HG03457 (cell line): ENCODE measurements around the gene ZNF132.
A peak's percentile ranks its signal among the peaks of the same experiment; 100 is the strongest.
"Not testable (repeated sequence)": the region's sequence is repeated elsewhere in the genome, so short reads cannot be mapped to it uniquely, and the experiment has no call there.

Source experiments
- ATAC-seq: cut with Tn5 transposase; IDR thresholded peaks from one replicate; pipeline ENCODE4 v1.9.1; 2021; ENCODE audit warnings: moderate number of reproducible peaks; ENCODE audit not compliant: unreplicated experiment

ZNF132 gene

DNA sequence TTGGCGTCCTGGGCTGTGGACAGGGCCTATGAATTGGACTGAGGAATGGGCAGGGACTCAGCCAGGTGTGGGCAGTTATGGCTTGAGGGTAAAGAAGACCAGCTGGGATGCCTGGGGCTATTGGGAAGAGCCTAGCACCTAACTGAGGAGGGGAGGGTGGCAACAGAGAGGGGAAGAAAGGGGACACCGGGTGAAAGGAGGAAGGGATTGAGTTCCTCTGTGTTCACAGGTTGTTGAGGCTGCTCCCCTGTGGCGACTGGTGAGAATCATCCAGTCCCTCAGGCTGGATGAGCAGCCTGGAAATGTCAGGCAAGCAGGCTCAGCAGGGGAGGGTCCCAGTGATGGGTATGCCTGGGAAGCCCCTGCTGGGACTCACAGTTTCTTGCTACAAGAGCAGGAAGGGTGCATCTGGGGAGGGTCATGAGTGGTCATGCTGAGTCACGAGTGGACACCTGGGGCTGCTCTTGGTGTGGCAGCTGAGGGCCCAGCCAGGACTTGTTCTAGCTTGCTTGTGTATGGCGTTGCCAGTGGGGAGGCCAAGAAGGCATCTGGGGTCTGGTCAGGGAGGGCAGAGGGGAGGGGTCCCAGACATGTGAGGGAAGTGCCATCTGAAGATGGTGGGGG, 28.4 kb upstream of the ZNF132 start:
- no peak for ATAC-seq

DNA sequence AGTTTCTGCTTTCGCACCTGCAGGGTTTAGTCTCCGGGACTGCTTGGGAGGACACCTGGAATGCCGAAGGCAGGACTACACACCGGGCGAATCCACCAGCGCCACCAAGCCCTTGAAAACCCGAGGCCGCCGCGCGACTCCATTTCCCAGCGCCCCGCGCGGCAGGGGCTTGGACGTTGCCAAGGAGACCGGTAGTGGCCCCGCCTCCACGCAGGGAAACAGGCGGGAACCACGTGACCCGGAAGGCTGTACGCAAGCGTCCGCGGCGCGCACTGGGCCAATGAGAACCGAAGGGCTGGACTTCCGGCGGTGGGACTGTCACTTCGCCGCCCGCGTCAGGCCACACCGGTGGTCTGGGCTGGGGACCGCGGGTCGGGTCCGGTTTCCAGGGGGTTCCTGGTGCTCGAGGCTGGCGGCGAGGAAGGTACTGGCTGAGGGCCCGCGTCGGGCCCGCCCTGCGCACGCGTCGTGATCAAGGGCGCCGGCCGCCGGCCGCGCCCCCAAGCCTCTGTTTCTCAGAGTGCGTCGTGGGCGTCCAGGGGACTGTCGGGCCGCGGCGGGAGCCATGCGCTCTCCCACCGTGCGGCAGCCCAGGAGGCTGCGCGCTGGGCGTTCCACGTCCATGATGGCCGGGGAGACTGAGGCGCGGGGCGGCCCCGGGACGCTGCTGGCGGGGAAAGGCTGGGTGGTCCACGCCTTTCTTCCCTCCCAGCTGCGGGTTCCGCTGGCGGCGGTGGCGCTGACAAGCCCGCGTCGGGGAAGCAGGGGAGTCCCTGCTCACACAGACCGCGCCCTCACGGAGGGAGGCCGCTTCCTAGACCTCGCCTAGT, 27.0 kb upstream of the ZNF132 start, which contains the start of gene ZNF324:
Gene ZNF324, plus strand, starts transcription at position 321 of the 830 bp plus-strand sequence. CDS start 2,106 bp downstream, outside the sequence.
- ATAC-seq: peak; percentile 78

DNA sequence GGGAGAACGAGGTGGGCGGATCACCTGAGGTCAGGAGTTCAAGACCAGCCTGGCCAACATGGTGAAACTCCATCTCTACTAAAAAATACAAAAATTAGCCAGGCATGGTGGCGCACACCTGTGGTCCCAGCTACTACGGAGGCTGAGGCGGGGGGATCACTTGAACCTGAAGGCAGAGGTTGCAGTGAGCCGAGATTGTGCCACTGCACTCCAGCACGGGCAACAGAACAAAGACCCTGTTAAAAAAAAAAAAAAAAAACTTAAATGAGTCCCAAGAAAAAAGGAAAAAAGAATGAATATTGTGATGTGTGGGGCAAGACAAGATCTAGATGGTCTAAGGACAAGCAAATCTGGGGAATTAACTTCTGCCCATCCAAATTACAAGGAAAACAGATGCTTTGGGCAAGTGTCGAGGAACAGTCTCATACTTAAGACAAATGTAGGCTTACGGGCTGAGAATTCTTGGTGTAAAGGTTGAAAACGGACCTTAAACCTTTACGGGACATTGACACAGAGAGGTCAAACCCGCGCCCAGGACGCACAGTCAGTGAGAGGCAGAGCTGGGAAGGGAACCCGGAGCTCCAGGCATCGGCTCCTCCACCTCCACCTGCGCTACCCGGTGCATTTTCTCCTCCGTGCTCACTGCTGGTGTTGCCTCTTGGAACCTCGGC, 26.3 kb upstream of the ZNF132 start:
- ATAC-seq: peak; percentile 3

DNA sequence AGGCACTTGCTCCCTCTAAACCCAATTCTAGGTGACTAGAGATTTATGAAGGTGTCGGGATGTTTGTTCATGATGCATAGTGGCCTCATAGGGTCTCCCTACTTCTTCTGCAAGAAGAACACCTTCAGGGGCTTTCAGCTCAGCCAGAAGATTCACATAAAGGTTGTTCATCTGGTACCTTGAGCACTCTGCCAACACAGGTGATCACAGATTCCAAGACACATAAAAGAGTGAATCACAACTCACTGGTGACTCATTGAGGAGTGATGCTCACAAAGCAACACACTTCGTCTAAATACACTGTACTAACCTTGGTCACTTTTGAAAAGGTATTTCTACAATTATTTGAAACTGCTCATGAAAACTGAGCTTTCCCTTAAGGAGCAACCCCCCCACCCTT, 20.1 kb upstream of the ZNF132 start:
- no peak for ATAC-seq

DNA sequence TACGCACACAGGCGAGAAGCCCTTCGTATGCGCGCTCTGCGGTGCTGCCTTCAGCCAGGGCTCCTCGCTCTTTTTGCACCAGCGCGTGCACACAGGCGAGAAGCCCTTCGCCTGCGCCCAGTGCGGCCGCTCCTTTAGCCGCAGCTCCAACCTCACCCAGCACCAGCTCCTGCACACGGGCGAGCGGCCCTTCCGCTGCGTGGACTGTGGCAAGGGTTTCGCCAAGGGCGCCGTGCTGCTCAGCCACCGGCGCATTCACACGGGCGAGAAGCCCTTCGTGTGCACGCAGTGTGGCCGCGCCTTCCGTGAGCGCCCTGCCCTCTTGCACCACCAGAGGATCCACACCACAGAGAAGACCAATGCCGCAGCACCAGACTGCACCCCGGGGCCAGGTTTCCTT, 16.2 kb upstream of the ZNF132 start:
- ATAC-seq: no peak

DNA sequence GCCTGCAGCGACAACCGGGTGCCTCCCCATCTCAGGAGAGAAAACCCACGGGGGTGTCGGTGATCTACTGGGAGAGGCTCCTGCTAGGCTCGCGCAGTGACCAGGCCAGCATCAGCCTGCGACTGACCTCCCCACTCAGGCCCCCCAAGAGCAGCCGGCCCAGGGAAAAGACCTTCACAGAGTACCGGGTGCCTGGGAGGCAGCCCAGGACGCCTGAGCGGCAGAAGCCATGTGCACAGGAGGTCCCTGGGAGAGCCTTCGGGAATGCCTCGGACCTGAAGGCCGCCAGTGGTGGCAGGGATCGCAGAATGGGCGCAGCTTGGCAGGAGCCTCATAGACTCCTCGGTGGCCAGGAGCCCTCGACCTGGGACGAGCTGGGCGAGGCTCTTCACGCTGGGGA, 15.4 kb upstream of the ZNF132 start:
- ATAC-seq: no peak

DNA sequence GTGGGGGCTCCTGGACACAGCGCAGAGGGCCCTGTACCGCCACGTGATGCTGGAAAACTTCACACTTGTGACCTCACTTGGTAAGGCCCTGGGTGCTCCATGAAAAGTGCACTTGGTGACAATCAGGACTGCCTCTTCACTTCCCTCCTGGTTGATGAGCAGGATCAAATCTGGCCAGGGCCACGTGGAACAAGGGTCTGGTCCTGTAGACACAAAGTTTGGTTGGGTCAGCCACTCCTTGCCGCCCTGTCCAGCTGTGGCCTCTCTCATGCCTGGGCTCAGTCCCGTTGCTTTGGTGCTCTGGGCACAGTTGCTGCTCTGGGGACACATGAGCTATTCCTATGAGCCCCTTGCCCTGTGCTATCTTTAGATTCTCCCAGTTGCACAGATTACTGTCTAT, 13.8 kb upstream of the ZNF132 start:
- no peak for ATAC-seq

DNA sequence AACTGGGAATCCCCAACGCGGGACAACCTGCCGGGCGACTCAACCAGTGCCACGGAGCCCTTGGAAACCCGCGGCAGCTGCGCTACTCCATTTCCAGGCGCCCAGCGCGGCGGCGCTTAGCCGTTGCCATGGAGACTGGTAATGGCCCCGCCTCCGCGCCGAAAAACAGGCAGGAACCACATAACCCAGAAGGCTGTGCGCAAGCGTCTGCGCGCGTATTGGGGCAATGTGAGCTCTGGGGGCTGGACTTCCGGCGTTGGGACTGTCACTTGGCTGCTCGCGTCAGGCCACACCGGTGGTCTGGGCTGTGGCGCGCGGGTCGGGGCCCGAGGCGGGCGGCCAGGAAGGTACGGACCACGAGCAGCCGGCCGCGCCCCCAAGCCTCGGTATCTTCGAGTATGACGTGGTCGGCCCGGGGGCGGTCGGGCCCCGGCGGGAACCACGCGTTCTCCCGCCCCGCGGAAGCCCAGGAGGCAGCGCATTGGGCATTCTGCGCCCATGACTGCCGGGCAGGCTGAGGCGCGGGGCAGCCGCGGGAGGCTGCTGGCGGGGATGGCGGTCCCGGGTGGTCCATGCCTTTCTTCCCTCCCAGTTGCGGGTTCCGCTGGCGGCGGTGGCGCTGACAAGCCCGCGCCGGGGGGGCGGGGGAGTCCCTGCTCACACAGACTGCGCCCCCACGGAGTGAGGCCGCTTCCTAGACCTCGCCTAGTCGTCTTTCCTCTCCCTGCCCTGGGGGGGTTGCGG, 11.6 kb upstream of the ZNF132 start, which contains the start of gene ZNF324B:
Gene ZNF324B, plus strand, starts transcription at position 265 of the 744 bp plus-strand sequence. CDS start 2,080 bp downstream, outside the sequence.
- ATAC-seq: peak; percentile 80

DNA sequence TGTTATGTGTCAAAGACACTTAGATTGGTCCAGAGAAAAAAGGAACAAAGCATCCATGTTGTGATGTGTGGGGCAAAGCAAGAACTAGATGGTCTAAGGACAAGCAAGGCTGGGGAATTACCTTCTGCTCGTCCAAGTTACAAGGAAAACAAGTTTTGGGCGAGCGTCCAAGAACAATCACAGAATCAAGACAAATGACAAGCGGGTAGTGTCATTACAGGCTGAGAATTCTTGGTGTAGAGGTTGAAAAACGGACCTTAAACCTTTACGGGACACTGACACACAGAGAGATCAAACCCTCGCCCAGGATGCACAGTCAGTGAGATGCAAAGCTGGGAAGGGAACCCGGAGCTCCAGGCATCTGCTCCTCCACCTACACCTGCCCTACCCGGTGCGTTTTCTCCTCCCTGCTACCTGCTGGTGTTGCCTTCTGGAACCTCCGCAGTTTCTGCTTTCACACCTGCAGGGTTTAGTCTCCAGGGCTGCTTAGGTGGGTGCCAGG, 11.0 kb upstream of the ZNF132 start:
- peak; percentile 13 for ATAC-seq

DNA sequence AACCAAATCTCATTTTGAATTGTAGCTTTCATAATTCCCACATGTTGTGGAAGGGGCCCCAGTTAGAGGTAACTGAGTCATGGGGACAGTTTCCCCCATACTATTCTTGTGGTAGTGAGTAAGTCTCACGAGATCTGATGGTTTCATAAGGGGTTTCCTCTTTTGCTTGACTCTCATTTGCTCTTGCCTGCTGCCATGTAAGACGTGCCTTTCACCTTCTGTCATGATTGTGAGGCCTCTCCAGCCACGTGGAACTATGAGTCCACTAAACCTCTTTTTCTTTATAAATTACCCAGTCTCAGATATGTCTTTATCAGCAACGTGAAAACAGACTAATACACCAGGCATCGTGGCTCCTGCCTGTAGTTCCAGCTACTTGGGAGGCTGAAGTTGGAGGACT, 10.0 kb upstream of the ZNF132 start:
- not testable (repeated sequence) for ATAC-seq

DNA sequence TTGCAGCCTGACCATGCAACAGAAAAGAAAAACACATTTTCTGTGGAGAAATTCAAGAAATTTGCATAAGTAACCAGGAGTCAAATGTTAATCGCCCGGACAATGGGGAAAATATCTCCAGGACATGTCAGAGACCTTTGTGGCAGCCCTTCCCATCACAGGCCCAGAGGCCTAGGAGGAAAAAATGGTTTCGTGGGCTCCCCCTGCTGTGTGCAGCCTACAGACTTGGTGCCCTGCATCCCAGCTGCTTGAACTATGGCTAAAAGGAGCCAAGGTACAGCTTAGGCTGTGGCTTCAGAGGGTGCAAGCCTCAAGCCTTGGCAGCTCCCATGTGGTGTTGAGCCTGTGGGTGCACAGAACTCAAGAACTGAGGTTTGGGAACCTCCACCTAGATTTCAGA, 8.9 kb upstream of the ZNF132 start:
- not testable (repeated sequence) for ATAC-seq

DNA sequence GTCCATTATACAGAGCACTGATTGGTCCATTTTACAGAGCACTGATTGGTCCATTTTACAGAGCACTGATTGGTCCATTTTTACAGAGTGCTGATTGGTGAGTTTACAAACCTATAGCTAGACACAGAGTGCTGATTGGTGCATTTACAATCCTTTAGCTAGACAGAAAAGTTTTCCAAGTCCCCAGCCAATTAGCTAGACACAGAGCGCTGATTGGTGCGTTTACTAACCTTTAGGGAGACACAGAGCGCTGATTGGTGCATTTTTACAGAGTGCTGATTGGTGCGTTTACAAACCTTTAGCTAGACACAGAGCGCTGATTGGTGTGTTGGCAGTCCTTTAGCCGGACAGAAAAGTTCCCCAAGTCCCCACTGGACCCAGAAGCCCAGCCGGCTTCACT, 3.0 kb upstream of the ZNF132 start:
- ATAC-seq: not testable (repeated sequence)

DNA sequence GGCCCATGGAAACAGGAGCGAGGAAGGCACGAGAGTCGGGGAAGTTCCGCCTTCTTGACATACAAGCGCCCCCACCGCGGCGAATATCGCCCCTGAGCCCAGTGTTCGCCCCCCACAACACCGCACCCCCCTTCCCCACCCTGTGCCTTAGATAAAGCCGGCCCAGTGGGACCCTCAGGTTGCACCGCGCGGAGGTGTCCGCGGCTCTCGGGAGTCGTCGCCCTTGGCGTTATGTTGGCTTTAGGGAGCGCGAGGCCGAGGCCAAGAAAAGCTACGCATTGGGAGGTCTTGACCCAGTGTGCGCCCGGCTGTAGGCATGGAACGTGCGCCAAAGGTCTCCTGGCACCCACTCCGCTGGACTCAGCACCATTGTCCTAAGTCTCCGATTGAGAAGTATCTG, 603 bp upstream of the ZNF132 start:
- no peak for ATAC-seq

DNA sequence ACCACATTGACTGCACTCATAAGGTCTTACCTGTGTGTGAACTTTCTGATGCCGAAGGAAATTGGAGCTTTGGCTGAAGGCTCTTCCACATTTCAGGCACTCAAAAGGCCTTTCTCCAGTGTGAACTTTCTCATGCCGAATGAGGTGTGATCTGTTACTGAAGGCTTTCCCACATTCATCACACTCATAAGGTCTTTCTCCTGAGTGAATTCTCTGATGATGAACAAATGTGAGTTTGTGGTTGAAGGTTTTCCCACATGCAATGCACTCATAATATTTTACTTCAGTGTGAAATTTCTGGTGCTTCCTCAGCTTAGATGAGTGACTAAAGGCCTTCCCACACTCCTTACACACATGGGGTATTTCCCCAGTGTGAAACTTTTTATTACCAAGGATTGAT, 5.7 kb downstream of the ZNF132 start:
- ATAC-seq: no peak

DNA sequence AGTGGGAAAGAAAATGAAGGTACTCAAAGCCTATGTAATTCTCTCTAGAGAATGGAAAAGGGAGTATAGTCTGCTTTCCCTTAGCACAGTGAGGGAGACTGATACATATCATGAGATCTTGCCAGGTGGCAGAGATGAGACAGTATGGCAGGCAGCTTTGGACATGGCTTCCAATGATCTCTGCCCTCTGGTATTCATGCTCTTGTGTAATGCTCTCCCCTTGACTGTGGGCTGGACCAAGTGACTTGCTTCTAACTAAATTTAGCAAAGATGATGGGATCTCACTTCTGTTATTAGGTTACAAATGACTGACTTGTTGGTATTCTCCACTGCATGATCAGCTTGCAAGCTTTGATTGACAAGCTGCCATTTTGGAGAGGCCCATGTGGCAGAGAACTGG, 10.2 kb downstream of the ZNF132 start:
- no peak for ATAC-seq

DNA sequence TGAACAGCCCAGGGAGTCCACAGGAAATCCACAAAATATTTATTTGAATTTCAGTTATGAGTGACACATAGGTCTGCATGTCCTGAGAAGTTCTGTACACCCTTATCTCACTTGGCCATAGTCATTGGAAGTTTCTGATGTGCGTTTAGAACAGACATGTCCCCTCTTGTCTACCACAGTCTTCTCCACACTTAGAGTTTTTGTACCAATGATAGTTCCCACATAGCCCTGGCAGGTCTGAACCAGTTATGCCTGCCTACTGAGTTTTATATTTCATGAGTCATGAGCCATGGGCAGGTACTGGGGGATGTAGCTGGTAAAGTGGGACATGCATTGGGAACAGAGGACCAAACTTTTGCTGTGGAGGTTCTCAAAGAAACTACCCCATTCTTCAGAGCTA, 11.3 kb downstream of the ZNF132 start:
- no peak for ATAC-seq

DNA sequence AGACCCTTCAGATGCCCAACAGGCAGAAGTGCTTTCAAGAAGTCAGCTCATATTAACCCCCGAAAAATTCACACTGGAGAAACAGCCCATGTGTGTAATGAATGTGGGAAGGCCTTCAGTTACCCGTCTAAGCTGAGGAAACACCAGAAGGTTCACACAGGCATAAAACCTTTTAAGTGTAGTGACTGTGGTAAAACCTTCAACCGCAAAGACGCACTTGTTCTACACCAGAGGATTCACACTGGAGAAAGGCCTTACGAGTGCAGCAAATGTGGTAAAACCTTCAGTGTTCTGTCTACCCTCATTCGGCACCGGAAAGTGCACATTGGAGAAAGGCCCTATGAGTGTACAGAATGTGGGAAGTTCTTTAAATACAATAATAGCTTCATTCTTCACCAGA, 22.9 kb downstream of the ZNF132 start:
- ATAC-seq: no peak

DNA sequence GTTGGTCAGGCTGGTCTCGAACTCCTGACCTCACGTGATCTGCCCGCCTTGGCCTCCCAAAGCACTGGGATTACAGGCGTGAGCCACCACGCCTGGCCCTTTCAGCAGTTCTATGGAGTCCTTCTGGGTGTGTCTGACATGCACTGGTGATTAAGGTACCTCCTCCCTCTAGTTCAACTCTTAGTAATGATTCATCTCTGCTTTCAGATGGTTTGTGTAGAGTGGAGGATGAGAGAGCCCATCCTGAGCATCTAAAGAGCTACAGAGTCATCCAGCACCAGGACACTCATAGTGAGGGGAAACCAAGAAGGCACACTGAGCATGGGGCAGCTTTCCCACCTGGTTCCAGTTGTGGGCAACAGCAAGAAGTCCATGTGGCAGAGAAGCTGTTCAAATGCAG, 23.3 kb downstream of the ZNF132 start:
- ATAC-seq: no peak

DNA sequence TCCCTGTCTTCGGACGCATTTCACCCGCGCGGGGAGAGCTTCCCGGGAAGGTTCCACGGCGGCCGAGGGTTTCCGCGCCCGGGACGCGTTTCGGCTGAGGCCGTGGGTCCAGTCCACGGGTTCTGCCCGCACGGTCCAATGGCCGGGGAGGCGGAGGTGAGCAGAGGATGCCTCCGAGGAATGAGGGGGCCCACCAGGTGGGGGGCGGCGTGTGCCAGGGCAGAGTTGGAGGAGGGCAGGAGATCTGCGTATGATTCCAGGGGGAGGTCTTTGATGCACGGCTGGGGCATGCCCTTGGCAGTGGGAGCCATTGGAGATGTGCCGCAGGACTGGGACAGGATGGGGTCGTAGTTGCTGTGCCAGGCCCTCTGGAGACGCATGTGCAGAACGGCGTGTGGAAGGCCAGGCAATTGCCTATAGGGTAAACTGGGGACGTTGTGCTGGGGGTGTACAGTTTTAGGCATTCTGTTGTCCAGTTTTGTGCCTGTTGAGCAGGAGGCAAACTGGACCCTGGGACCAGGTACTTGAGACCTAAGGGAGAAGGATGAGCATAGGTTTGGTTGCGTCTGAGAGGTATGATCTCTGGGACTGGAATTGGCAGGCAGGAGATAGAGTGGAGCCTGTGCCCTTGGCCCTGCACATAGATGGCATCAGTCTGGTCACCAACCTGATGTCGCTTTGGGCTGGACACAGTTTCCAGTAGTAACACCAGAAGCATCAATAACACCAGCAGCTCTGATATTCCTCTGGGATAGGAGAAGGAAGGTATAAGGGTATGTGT, 30.8 kb downstream of the ZNF132 start:
- ATAC-seq: no peak
